HEK293T (cell line): ENCODE results near the gene LCP2.

Experiments
- ARNT ChIP-seq: fragments of 450-650 bp; IDR thresholded peaks from 2 replicates; pipeline ENCODE4 v1.6.1; 2017; ENCODE audit warnings: mild to moderate bottlenecking
- BHLHE40 ChIP-seq: fragments of 450-650 bp; IDR thresholded peaks from 2 replicates; pipeline ENCODE4 v1.6.1; 2016; ENCODE audit warnings: mild to moderate bottlenecking, moderate library complexity, borderline replicate concordance
- CTBP1 ChIP-seq: fragments of 450-650 bp; IDR thresholded peaks from 2 replicates; pipeline ENCODE4 v1.6.1; 2016; ENCODE audit warnings: borderline replicate concordance
- FOXA1 ChIP-seq: fragments of 450-650 bp; IDR thresholded peaks from 2 replicates; pipeline ENCODE4 v1.6.1; 2016; ENCODE audit warnings: mild to moderate bottlenecking
- FOXM1 ChIP-seq: fragments of 450-650 bp; IDR thresholded peaks from 2 replicates; pipeline ENCODE4 v1.6.1; 2017; ENCODE audit warnings: mild to moderate bottlenecking, borderline replicate concordance
- L3MBTL2 ChIP-seq: fragments of 450-650 bp; conservative IDR thresholded peaks from 2 replicates; pipeline ENCODE4 v1.6.1; 2016; ENCODE audit warnings: mild to moderate bottlenecking
- NFRKB ChIP-seq: fragments of 450-650 bp; IDR thresholded peaks from 2 replicates; pipeline ENCODE4 v1.6.1; 2016; ENCODE audit warnings: mild to moderate bottlenecking, moderate library complexity
- PKNOX1 ChIP-seq: fragments of 450-650 bp; IDR thresholded peaks from 2 replicates; pipeline ENCODE4 v1.6.1; 2016
- SP1 ChIP-seq: fragments of 450-650 bp; IDR thresholded peaks from 2 replicates; pipeline ENCODE4 v1.6.1; 2017
- TARDBP ChIP-seq: fragments of 450-650 bp; IDR thresholded peaks from 2 replicates; pipeline ENCODE4 v1.6.1; 2016
- ZNF384 ChIP-seq: fragments of 450-650 bp; IDR thresholded peaks from 2 replicates; pipeline ENCODE4 v1.6.1; 2016

DNA sequence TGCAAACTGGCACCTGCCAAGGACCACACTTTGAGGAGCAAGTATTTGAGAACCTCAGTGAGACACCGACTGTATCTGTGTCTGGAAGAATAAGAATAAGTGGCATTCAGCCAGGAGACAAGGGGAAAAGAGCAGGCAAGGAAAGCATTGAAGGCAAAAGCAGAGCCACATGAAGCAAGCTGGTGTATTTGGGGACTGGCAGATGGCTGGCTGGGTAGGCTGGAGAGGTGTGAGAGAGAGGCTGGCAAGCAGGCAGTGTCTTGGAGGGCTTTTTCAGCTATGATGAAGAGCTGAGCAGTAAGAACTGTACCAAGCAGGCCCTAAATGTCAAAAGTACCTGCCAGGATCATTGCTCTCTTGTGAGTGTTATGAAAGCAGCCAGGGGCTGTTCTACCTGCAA is 78.9 kb downstream of the LCP2 start:
- TF ChIP-seq SP1 (no peak), NFRKB (no peak), TARDBP (no peak), L3MBTL2 (no peak), FOXM1 (no peak), BHLHE40 (no peak), CTBP1 (no peak), PKNOX1 (no peak), FOXA1 (no peak), ARNT (no peak), ZNF384 (no peak)
